Osteoblast (primary cell): ENCODE results near the gene PDGFA. TPM values are rescaled to one million over a fixed set of nuclear protein-coding genes. Genes with fewer than 3 reads are reported as not detected.
A peak's percentile ranks its signal among the peaks of the same experiment; 100 is the strongest.

Experiments used
- DNase-seq: peaks from one replicate; pipeline ENCODE4 v3.0.0; 2011; ENCODE audit warnings: low spot score, mixed read lengths; ENCODE audit not compliant: insufficient read length; ENCODE audit errors: missing footprints
- H2AFZ ChIP-seq: 2 replicates; pipeline ENCODE4 v1.6.0; 2011; ENCODE audit warnings: mild to moderate bottlenecking, low read length
- H3K27ac ChIP-seq: 2 replicates; pipeline ENCODE4 v1.5.1; 2011; ENCODE audit warnings: mild to moderate bottlenecking, low read depth, low read length, moderate library complexity
- H3K27me3 ChIP-seq: 2 replicates; pipeline ENCODE4 v1.6.0; 2012; ENCODE audit warnings: mild to moderate bottlenecking, control low read depth, inconsistent platforms, low read length, moderate library complexity; ENCODE audit not compliant: insufficient read depth
- H3K36me3 ChIP-seq: 2 replicates; pipeline ENCODE4 v1.5.1; 2011; ENCODE audit warnings: mild to moderate bottlenecking, low read length, control low read depth, moderate library complexity; ENCODE audit not compliant: insufficient read depth
- H3K4me1 ChIP-seq: 2 replicates; pipeline ENCODE4 v1.5.1; 2011; ENCODE audit warnings: mild to moderate bottlenecking, low read length, control low read depth, moderate library complexity; ENCODE audit not compliant: insufficient read depth
- H3K4me2 ChIP-seq: 2 replicates; pipeline ENCODE4 v1.6.0; 2011; ENCODE audit warnings: mild to moderate bottlenecking, low read length; ENCODE audit not compliant: insufficient read depth
- H3K4me3 ChIP-seq: fragments of 200-600 bp; sonication (generic); 3 replicates; pipeline ENCODE4 v1.5.1; 2012; ENCODE audit warnings: mild to moderate bottlenecking, low read length, inconsistent platforms; ENCODE audit not compliant: insufficient read depth
- H3K79me2 ChIP-seq: 2 replicates; pipeline ENCODE4 v1.6.0; 2012; ENCODE audit warnings: mild to moderate bottlenecking, low read length, control low read depth, inconsistent platforms; ENCODE audit not compliant: insufficient read depth
- H3K9me3 ChIP-seq: 2 replicates; pipeline ENCODE4 v1.5.1; 2011; ENCODE audit warnings: low read depth, low read length, control low read depth
- H4K20me1 ChIP-seq: 2 replicates; pipeline ENCODE4 v1.6.0; 2012; ENCODE audit warnings: mild to moderate bottlenecking, low read length, control low read depth; ENCODE audit not compliant: insufficient read depth
- CTCF ChIP-seq: IDR thresholded peaks from 2 replicates; pipeline ENCODE4 v1.5.1; 2011; ENCODE audit warnings: mild to moderate bottlenecking, low read depth, low read length, moderate library complexity; ENCODE audit errors: extremely low read depth
- total RNA-seq: library from RNA; depleted of rRNA; stranded (reverse); fragments of >200 nt; gene quantifications from 2 replicates; pipeline ENCODE4 v1.2.3, GENCODE V29; 2012

The PDGFA gene
- total RNA-seq, 1 donor: 32.6 TPM

- peak overlapping the region; percentile 91 for H3K4me3 ChIP-seq
- H3K4me2 ChIP-seq: peak overlapping the region; percentile 80
- DNase-seq: peak; percentile 97
- no peak for TF ChIP-seq CTCF
- H3K4me1 ChIP-seq: peaks cover 44% of the 10 kb centered on the region
- no peaks in the 10 kb centered on the region for H3K36me3 ChIP-seq
- H3K27ac ChIP-seq: peak overlapping the region; percentile 71
- peaks cover 48% of the 10 kb centered on the region for H3K79me2 ChIP-seq
- H3K27me3 ChIP-seq: peaks cover 15% of the 10 kb centered on the region
- H3K9me3 ChIP-seq: no peaks in the 10 kb centered on the region
- H2AFZ ChIP-seq: no peak overlapping the region
- peaks cover 16% of the 10 kb centered on the region for H4K20me1 ChIP-seq
These were observed 1.6 kb downstream of the PDGFA start for GRCh38 chr7:517774-518629.

- H3K27ac ChIP-seq: peak overlapping the region; percentile 41
- no peaks in the 10 kb centered on the region for H3K9me3 ChIP-seq
- peak overlapping the region; percentile 91 for H3K4me3 ChIP-seq
- DNase-seq: peak; percentile 99
- no peaks in the 10 kb centered on the region for H3K36me3 ChIP-seq
- peaks cover 21% of the 10 kb centered on the region for H4K20me1 ChIP-seq
- no peak overlapping the region for H2AFZ ChIP-seq
- H3K4me1 ChIP-seq: peaks cover 39% of the 10 kb centered on the region
- peaks cover 60% of the 10 kb centered on the region for H3K79me2 ChIP-seq
- H3K4me2 ChIP-seq: peak overlapping the region; percentile 77
- H3K27me3 ChIP-seq: peaks cover 12% of the 10 kb centered on the region
- TF ChIP-seq CTCF: no peak
These were observed 2.8 kb downstream of the PDGFA start for GRCh38 chr7:516606-517456.

GRCh38 chr7:516216-516605, 3.4 kb downstream of the PDGFA start:
- peaks cover 7% of the 10 kb centered on the region for H3K27me3 ChIP-seq
- no peak overlapping the region for H2AFZ ChIP-seq
- peaks cover 66% of the 10 kb centered on the region for H3K79me2 ChIP-seq
- H3K27ac ChIP-seq: no peak overlapping the region
- TF ChIP-seq CTCF: no peak
- peaks cover 18% of the 10 kb centered on the region for H4K20me1 ChIP-seq
- H3K4me3 ChIP-seq: peak overlapping the region; percentile 91
- peaks cover 5% of the 10 kb centered on the region for H3K36me3 ChIP-seq
- H3K9me3 ChIP-seq: no peaks in the 10 kb centered on the region
- no peak for DNase-seq
- H3K4me1 ChIP-seq: peaks cover 34% of the 10 kb centered on the region
- H3K4me2 ChIP-seq: peak overlapping the region; percentile 77

- peaks cover 66% of the 10 kb centered on the region for H3K79me2 ChIP-seq
- peaks cover 13% of the 10 kb centered on the region for H4K20me1 ChIP-seq
- peak overlapping the region; percentile 77 for H3K4me2 ChIP-seq
These were observed 4.0 kb downstream of the PDGFA start for GRCh38 chr7:515628-516027.

More at GRCh38 chr7:515628-516027, 4.0 kb downstream of the PDGFA start:
- Histone ChIP-seq H3K36me3 (peaks cover 5% of the 10 kb centered on the region), H3K27ac (peak overlapping the region; percentile 45), H3K4me1 (peaks cover 31% of the 10 kb centered on the region), H2AFZ (no peak overlapping the region), H3K9me3 (no peaks in the 10 kb centered on the region), H3K4me3 (no peak overlapping the region), H3K27me3 (peaks cover 2% of the 10 kb centered on the region)
- no peak for TF ChIP-seq CTCF
- DNase-seq: no peak
